IMR-90 (cell line): ENCODE measurements around the gene ZNF598.

ENCODE experiments used
- BHLHE40 ChIP-seq: fragments of 150-350 bp; IDR thresholded peaks from 2 replicates; pipeline ENCODE4 v1.6.1; 2016; ENCODE audit warnings: mild to moderate bottlenecking, low read depth, low read length
- CHD1 ChIP-seq: IDR thresholded peaks from 2 replicates; pipeline ENCODE4 v1.6.1; 2012; ENCODE audit warnings: low read depth, low read length, improper control_type of control experiment
- ELK1 ChIP-seq: fragments of 150-350 bp; IDR thresholded peaks from 2 replicates; pipeline ENCODE4 v1.6.1; 2016; ENCODE audit warnings: low read depth, mild to moderate bottlenecking, low read length, moderate library complexity, borderline replicate concordance
- MAFK ChIP-seq: IDR thresholded peaks from 2 replicates; pipeline ENCODE4 v1.6.1; 2012; ENCODE audit warnings: low read depth, low read length, improper control_type of control experiment
- MAZ ChIP-seq: IDR thresholded peaks from 2 replicates; pipeline ENCODE4 v1.6.1; 2012; ENCODE audit warnings: low read depth, mild to moderate bottlenecking, low read length, improper control_type of control experiment, moderate library complexity, borderline replicate concordance
- MXI1 ChIP-seq: IDR thresholded peaks from 2 replicates; pipeline ENCODE4 v1.6.1; 2012; ENCODE audit warnings: low read depth, mild to moderate bottlenecking, low read length, moderate library complexity, borderline replicate concordance
- NFE2L2 ChIP-seq: fragments of 150-350 bp; IDR thresholded peaks from 2 replicates; pipeline ENCODE4 v1.6.1; 2016; ENCODE audit warnings: low read depth, mild to moderate bottlenecking, low read length
- POLR2A ChIP-seq: IDR thresholded peaks from 2 replicates; pipeline ENCODE4 v1.6.1; 2012; ENCODE audit warnings: mild to moderate bottlenecking, low read depth, low read length
- RAD21 ChIP-seq: IDR thresholded peaks from 2 replicates; pipeline ENCODE4 v1.6.1; 2012; ENCODE audit warnings: low read length, improper control_type of control experiment
- RCOR1 ChIP-seq: IDR thresholded peaks from 2 replicates; pipeline ENCODE4 v1.6.1; 2012; ENCODE audit warnings: mild to moderate bottlenecking, low read length, improper control_type of control experiment; ENCODE audit not compliant: insufficient replicate concordance
- RFX5 ChIP-seq: IDR thresholded peaks from 2 replicates; pipeline ENCODE4 v1.8.0; 2012; ENCODE audit warnings: low read depth, mild to moderate bottlenecking, low read length, moderate library complexity
- SMC3 ChIP-seq: fragments of 150-350 bp; IDR thresholded peaks from 2 replicates; pipeline ENCODE4 v1.6.1; 2016; ENCODE audit warnings: low read depth, mild to moderate bottlenecking, antibody characterized with exemption, low read length, moderate library complexity
- USF2 ChIP-seq: fragments of 150-350 bp; IDR thresholded peaks from 2 replicates; pipeline ENCODE4 v1.6.1; 2017; ENCODE audit warnings: mild to moderate bottlenecking, antibody characterized with exemption, low read length, low read depth
- TF ChIP-seq, protein P1 (sequence below): conservative IDR thresholded peaks from 2 replicates; pipeline ENCODE4 v1.5.1; 2012; ENCODE audit warnings: mild to moderate bottlenecking, low read depth, low read length, improper control_type of control experiment

DNA sequence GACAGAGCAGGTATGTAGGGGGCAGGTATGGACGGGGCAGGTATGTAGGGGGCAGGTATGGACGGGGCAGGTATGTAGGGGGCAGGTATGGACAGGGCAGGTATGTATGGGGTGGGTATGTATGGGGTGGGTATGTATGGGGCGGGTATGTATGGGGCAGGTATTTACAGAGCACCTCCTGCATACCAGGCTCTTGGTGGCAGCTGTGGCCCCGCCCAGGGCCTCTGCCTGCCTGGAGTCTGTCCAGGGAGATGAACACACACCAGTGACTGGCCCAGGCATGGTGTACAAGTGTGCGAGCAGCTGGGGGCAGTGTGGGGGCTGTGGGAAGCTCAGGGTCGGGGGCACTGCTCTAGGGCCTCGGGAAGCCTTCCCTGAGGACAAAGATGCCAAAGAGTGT, 59.6 kb downstream of the ZNF598 start:
- TF ChIP-seq, protein P1, sequence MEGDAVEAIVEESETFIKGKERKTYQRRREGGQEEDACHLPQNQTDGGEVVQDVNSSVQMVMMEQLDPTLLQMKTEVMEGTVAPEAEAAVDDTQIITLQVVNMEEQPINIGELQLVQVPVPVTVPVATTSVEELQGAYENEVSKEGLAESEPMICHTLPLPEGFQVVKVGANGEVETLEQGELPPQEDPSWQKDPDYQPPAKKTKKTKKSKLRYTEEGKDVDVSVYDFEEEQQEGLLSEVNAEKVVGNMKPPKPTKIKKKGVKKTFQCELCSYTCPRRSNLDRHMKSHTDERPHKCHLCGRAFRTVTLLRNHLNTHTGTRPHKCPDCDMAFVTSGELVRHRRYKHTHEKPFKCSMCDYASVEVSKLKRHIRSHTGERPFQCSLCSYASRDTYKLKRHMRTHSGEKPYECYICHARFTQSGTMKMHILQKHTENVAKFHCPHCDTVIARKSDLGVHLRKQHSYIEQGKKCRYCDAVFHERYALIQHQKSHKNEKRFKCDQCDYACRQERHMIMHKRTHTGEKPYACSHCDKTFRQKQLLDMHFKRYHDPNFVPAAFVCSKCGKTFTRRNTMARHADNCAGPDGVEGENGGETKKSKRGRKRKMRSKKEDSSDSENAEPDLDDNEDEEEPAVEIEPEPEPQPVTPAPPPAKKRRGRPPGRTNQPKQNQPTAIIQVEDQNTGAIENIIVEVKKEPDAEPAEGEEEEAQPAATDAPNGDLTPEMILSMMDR: no peak
- TF ChIP-seq RCOR1: no peak
- no peak for TF ChIP-seq NFE2L2
- no peak for TF ChIP-seq MAFK
- no peak for TF ChIP-seq POLR2A
- TF ChIP-seq BHLHE40: no peak
- no peak for TF ChIP-seq RFX5
- TF ChIP-seq USF2: no peak
- no peak for TF ChIP-seq RAD21
- TF ChIP-seq CHD1: no peak
- no peak for TF ChIP-seq ELK1
- no peak for TF ChIP-seq MXI1
- TF ChIP-seq MAZ: no peak
- TF ChIP-seq SMC3: no peak
